H9 (cell line): ENCODE results near the gene ANXA2. TPM values are rescaled to one million over a fixed set of nuclear protein-coding genes. Genes with fewer than 3 reads are reported as not detected.

ENCODE experiments used
- DNase-seq: peaks from one replicate; pipeline ENCODE4 v3.0.0-alpha.2; 2017
- H2AFZ ChIP-seq: one replicate; pipeline ENCODE4 v1.6.1; 2013; ENCODE audit warnings: mild to moderate bottlenecking, low read length, control low read depth, moderate library complexity
- H2AK5ac ChIP-seq: 2 replicates; pipeline ENCODE4 v1.6.1; 2013; ENCODE audit warnings: low read length, control low read depth, mixed read lengths; ENCODE audit not compliant: insufficient read length
- H2BK120ac ChIP-seq: one replicate; pipeline ENCODE4 v1.6.1; 2013; ENCODE audit warnings: low read depth, mild to moderate bottlenecking, low read length, control low read depth, inconsistent platforms; ENCODE audit not compliant: poor library complexity, severe bottlenecking
- H2BK12ac ChIP-seq: 2 replicates; pipeline ENCODE4 v1.6.1; 2013; ENCODE audit warnings: low read length, control low read depth, mixed read lengths, low read depth; ENCODE audit not compliant: insufficient read length
- H2BK15ac ChIP-seq: 2 replicates; pipeline ENCODE4 v1.6.1; 2013; ENCODE audit warnings: low read depth, low read length, control low read depth
- H2BK20ac ChIP-seq: one replicate; pipeline ENCODE4 v1.6.1; 2013; ENCODE audit warnings: low read depth, mild to moderate bottlenecking, low read length, control low read depth, inconsistent platforms; ENCODE audit not compliant: poor library complexity, severe bottlenecking
- H2BK5ac ChIP-seq: 2 replicates; pipeline ENCODE4 v1.6.1; 2013; ENCODE audit warnings: low read length, control low read depth, mixed read lengths; ENCODE audit not compliant: insufficient read length
- H3K14ac ChIP-seq: 2 replicates; pipeline ENCODE4 v1.6.1; 2013; ENCODE audit warnings: low read length, control low read depth; ENCODE audit not compliant: insufficient read depth
- H3K18ac ChIP-seq: 2 replicates; pipeline ENCODE4 v1.6.1; 2013; ENCODE audit warnings: low read depth, mild to moderate bottlenecking, mixed read lengths, low read length, control low read depth; ENCODE audit not compliant: insufficient read length
- H3K23ac ChIP-seq: 2 replicates; pipeline ENCODE4 v1.6.1; 2013; ENCODE audit warnings: low read length, control low read depth, mixed read lengths, low read depth; ENCODE audit not compliant: insufficient read length
- H3K23me2 ChIP-seq: 2 replicates; pipeline ENCODE4 v1.6.1; 2013; ENCODE audit warnings: low read depth, mild to moderate bottlenecking, mixed read lengths, low read length, control low read depth; ENCODE audit not compliant: insufficient read length, poor library complexity, severe bottlenecking
- H3K27ac ChIP-seq: 2 replicates; pipeline ENCODE4 v1.5.1; 2013; ENCODE audit warnings: low read length, control low read depth, mixed read lengths, low read depth; ENCODE audit not compliant: insufficient read length
- H3K27me3 ChIP-seq: 2 replicates; pipeline ENCODE4 v1.6.1; 2013; ENCODE audit warnings: low read length, control low read depth, inconsistent platforms; ENCODE audit not compliant: insufficient read depth
- H3K4ac ChIP-seq: 2 replicates; pipeline ENCODE4 v1.6.1; 2013; ENCODE audit warnings: low read depth, mild to moderate bottlenecking, control low read depth, inconsistent platforms, low read length, moderate library complexity
- H3K4me1 ChIP-seq: 2 replicates; pipeline ENCODE4 v1.6.1; 2013; ENCODE audit warnings: low read length, control low read depth, inconsistent platforms; ENCODE audit not compliant: insufficient read depth
- H3K4me2 ChIP-seq: 2 replicates; pipeline ENCODE4 v1.6.1; 2013; ENCODE audit warnings: low read length, control low read depth, mixed read lengths; ENCODE audit not compliant: insufficient read length, insufficient read depth
- H3K56ac ChIP-seq: 2 replicates; pipeline ENCODE4 v1.6.1; 2013; ENCODE audit warnings: low read depth, mild to moderate bottlenecking, mixed read lengths, low read length, control low read depth; ENCODE audit not compliant: insufficient read length
- H3K79me1 ChIP-seq: 2 replicates; pipeline ENCODE4 v1.6.1; 2013; ENCODE audit warnings: low read depth, mild to moderate bottlenecking, moderate library complexity, low read length, control low read depth, inconsistent platforms; ENCODE audit not compliant: insufficient read depth, poor library complexity, severe bottlenecking
- H3K79me2 ChIP-seq: 2 replicates; pipeline ENCODE4 v1.6.1; 2013; ENCODE audit warnings: low read length, control low read depth, inconsistent platforms; ENCODE audit not compliant: insufficient read depth
- H3K9ac ChIP-seq: 2 replicates; pipeline ENCODE4 v1.6.1; 2013; ENCODE audit warnings: low read length, control low read depth, mixed read lengths; ENCODE audit not compliant: insufficient read length; ENCODE audit errors: extremely low read depth
- H3K9me3 ChIP-seq: one replicate; pipeline ENCODE4 v1.6.1; 2013; ENCODE audit warnings: low read depth, low read length, inconsistent platforms; ENCODE audit not compliant: control insufficient read depth
- H3T11ph ChIP-seq: one replicate; pipeline ENCODE4 v1.6.1; 2013; ENCODE audit warnings: mild to moderate bottlenecking, low read length, control low read depth, inconsistent platforms
- H4K20me1 ChIP-seq: one replicate; pipeline ENCODE4 v1.6.1; 2013; ENCODE audit not compliant: control insufficient read depth, insufficient read length, insufficient read depth
- H4K5ac ChIP-seq: 2 replicates; pipeline ENCODE4 v1.6.1; 2013; ENCODE audit warnings: low read depth, mild to moderate bottlenecking, mixed read lengths, low read length, control low read depth; ENCODE audit not compliant: insufficient read length
- H4K8ac ChIP-seq: replicated peaks from 2 replicates; pipeline ENCODE4 v1.6.1; 2013; ENCODE audit warnings: low read length, control low read depth, mixed read lengths, low read depth; ENCODE audit not compliant: insufficient read length
- H4K91ac ChIP-seq: 2 replicates; pipeline ENCODE4 v1.6.1; 2013; ENCODE audit warnings: low read depth, mild to moderate bottlenecking, moderate library complexity, mixed read lengths, low read length, control low read depth; ENCODE audit not compliant: insufficient read length
- H3K27ac Mint-ChIP-seq, 3 experiments: 2 replicates in 2 of 3; 3 replicates in 1 of 3; pipeline ENCODE4 v1.8.0; 2020 to 2021; ENCODE audit warnings: mixed read lengths in 3 of 3, mild to moderate bottlenecking in 1 of 3, moderate library complexity in 1 of 3
- H3K27me3 Mint-ChIP-seq: 2 replicates; pipeline ENCODE4 v1.8.0; 2021; ENCODE audit warnings: low read depth, mild to moderate bottlenecking, moderate library complexity, mixed read lengths
- H3K36me3 Mint-ChIP-seq, 3 experiments: 2 replicates in 2 of 3; 3 replicates in 1 of 3; pipeline ENCODE4 v1.8.0; 2020 to 2021; ENCODE audit warnings: low read depth in 3 of 3, mixed read lengths in 3 of 3; ENCODE audit not compliant: insufficient read depth in 1 of 3
- H3K4me1 Mint-ChIP-seq, 2 experiments: 2 replicates each; pipeline ENCODE4 v1.8.0; 2020; ENCODE audit warnings: mixed read lengths in 2 of 2
- H3K4me3 Mint-ChIP-seq, 2 experiments: 2 replicates in 1 of 2; 3 replicates in 1 of 2; pipeline ENCODE4 v1.8.0; 2020 to 2021; ENCODE audit warnings: mild to moderate bottlenecking in 2 of 2, mixed read lengths in 2 of 2, moderate library complexity in 1 of 2
- H3K9me3 Mint-ChIP-seq, 2 experiments: 2 replicates in 1 of 2; 3 replicates in 1 of 2; pipeline ENCODE4 v1.8.0; 2020; ENCODE audit warnings: mild to moderate bottlenecking in 2 of 2, mixed read lengths in 2 of 2, moderate library complexity in 1 of 2
- CTCF ChIP-seq: fragments of 200-600 bp; sonication (generic); conservative IDR thresholded peaks from 3 replicates; pipeline ENCODE4 v1.8.0; 2021; ENCODE audit warnings: antibody characterized with exemption, mild to moderate bottlenecking
- WGBS: extraction: QIAGEN DNeasy Blood & Tissue Kit; methylation state at CpG from one replicate; pipeline ENCODE4 v1.1.7; 2013; ENCODE audit warnings: missing lambda C conversion rate, low lambda C conversion rate, mixed read lengths; ENCODE audit not compliant: insufficient read length; ENCODE audit errors: extremely low coverage; 5-methylcytosine and 5-hydroxymethylcytosine counted together
- total RNA-seq: library from RNA; stranded (reverse); gene quantifications from 2 replicates; pipeline ENCODE4 v1.2.1, GENCODE V29; 2021

ANXA2 gene
- total RNA-seq, 1 experiment from 2014 or later, result 126 TPM

- Histone ChIP-seq H4K20me1 (no peaks in the 10 kb centered on the region), H3K27ac (no peak overlapping the region), H2BK5ac (no peak overlapping the region), H3K23ac (no peak overlapping the region), H3K18ac (no peak overlapping the region), H3K4me2 (no peak overlapping the region), H3K56ac (no peak overlapping the region), H3K4me1 (no peaks in the 10 kb centered on the region), H3K9ac (no peak overlapping the region), H3K9me3 (no peaks in the 10 kb centered on the region), H3K79me1 (no peaks in the 10 kb centered on the region), H4K5ac (no peak overlapping the region), H2AFZ (no peak overlapping the region), H2BK15ac (no peak overlapping the region), H2BK120ac (no peak overlapping the region), H3T11ph (no peak overlapping the region), H3K23me2 (no peaks in the 10 kb centered on the region), H4K8ac (no peak overlapping the region), H4K91ac (no peak overlapping the region), H2BK20ac (no peak overlapping the region), H3K14ac (no peak overlapping the region), H2BK12ac (no peak overlapping the region), H3K4ac (no peak overlapping the region), H2AK5ac (no peak overlapping the region), H3K27me3 (no peaks in the 10 kb centered on the region), H3K79me2 (no peaks in the 10 kb centered on the region)
- TF ChIP-seq CTCF, result no peak
- Mint-ChIP-seq H3K27ac (no peak overlapping the region), H3K27me3 (no peaks in the 10 kb centered on the region), H3K9me3 (no peaks in the 10 kb centered on the region), H3K36me3 (peaks cover 0 to under 1% (median 0%) of the 10 kb centered on the region in 3 experiments; a peak in 1 of 7 replicates), H3K4me3 (no peak overlapping the region), H3K4me1 (peaks cover 6% of the 10 kb centered on the region in 2 experiments)
- no peak for DNase-seq
- no CpG with 5 or more reads among the region's 4 CpGs for WGBS
Observed at GRCh38 chr15:60417112-60417511, 19.3 kb upstream of the ANXA2 start.
